CD4-positive, alpha-beta T cell treated with Interleukin-12 subunit alpha and Interleukin-12 subunit beta, for 1 hour (primary cell): ENCODE results near the gene MBTPS1.

Experiments
- DNase-seq: peaks from one replicate; pipeline ENCODE4 v3.0.0-alpha.2; 2020

The MBTPS1 gene

DNA sequence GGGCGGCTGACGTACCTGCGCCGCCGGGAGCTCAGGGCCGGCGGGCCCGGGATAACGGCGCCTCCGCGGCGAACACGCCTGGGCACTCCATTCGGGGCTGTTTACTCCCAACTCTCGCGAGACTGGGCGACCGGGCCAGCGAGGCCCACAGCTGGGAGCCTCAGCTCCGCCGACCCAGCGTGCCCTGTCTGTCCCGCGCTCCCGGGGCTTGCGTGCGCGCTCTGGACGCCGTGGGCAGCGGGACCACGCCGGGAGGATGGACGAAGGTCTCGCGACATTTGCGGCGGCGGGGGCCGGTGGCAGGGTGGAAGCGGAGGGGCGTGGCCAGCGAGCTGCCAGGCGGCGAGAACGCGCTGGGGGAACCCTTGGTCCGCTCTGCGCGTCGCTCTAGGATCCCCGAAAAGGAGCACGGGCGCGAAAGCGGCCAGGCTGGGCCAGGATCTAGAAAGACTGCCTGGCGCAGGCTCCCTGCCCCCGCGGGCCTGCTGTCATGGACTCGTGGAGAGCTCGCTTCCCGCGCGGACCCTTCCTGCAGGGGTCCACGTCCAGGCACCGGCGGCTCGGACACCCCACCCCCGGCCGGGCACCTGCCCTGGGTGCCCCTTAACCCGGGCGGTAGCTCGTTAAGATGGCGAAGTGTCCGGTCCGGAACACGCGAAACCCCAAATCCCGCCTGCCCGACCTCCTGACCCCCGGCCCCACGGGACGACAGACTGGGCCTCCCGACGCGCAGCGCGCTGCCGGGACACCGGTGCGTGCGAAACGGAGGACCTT, at the start of gene MBTPS1:
MBTPS1 (minus strand) TSS at position 223 of the 774 bp plus-strand sequence. CDS start 15,159 bp downstream, outside the sequence.
- peak; percentile 98 for DNase-seq

DNA sequence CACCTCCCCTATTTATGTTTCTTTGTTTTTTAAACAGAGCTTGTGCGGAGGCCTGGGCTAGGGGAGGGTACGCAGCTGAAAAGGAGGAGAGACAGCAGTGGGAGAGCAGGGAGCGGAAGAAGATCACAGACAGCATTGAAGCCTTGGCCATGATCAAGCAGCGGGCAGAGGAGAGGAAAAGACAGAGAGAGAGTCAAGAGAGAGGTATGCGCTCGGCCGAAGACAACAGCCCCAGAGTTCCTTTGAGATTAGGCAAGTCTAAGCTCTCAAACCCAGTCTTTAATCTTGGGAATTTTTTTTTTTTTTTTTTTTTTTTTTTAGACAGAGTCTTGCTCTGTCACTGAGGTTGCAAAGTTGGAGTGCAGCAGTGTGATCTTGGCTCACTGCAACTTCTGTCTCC, 49.0 kb upstream of the MBTPS1 start:
- DNase-seq: no peak

DNA sequence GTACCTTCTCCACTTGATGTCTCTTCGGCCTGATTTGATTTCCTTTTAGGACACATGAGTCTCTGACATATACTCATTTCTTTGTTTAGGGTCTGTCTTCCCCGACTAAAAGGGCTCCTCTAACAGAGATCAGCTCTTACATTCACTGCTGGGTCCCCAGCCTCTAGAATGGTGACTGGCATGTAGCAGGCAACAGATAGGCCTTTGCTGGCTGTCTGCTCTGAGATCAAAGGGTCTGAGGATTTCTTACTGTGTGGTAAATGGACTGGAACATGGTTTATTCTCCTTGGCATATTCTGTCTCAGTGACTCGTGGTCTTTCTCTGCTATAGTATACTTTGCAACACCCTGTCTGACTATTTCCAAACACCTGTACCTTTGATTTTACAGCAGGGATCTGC, 45.1 kb upstream of the MBTPS1 start:
- no peak for DNase-seq

DNA sequence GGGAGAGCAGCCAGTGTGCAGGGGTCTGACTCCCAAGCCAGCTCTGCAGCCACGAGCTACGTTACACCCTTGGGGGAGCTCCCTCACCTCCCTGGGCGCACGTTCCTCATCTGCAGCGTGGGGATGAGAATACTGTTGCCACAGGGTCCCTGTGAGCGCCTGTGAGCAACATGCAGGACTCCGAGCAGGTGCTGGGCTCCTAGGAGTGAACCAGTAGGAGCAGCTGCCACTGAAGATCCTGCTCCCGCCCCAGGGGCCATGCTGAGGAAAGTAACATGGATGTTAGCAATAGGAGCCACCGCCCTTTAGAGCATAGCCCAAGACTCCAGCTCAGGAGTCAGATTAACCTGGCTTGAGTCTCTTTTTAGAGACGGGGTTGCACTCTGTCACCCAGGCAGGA, 44.3 kb upstream of the MBTPS1 start:
- no peak for DNase-seq

DNA sequence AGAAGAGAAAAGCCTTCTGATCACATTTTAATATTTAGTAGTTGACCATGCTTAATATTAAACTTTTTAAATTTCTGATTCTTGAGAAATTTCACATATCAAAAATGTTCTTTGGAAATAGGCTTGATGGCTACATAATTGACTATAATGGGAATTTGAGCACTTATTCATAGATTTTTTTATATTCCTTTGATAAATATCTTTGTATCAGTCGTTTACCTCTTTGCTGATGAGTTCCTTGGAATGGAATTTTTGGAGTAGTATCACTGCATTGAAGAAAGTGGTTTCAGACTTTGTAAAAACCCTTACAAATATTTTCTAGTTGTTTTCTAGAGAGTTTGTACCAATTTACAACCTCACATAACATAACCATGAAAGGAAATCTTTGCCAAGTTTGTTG, 43.1 kb upstream of the MBTPS1 start:
- DNase-seq: no peak

DNA sequence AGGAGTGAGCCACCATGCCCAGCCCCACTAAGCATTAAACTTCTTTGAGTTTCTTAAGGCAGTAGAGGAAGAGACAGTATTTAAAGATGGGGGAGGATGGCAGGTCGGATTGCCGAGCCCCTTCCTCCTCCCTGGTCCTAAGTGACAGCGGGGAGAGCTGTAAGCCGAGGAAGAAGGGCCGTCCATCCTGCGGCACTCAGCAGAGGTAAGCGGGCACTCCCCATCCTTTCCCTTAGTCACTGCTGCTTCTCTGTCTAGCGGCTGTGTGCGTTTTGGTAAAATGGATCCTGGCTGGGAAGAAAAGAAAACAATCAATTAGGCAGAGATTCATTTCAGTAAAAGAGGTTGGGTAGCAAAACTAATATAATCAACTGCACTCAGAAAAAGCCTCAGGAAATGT, 42.3 kb upstream of the MBTPS1 start:
- no peak for DNase-seq

DNA sequence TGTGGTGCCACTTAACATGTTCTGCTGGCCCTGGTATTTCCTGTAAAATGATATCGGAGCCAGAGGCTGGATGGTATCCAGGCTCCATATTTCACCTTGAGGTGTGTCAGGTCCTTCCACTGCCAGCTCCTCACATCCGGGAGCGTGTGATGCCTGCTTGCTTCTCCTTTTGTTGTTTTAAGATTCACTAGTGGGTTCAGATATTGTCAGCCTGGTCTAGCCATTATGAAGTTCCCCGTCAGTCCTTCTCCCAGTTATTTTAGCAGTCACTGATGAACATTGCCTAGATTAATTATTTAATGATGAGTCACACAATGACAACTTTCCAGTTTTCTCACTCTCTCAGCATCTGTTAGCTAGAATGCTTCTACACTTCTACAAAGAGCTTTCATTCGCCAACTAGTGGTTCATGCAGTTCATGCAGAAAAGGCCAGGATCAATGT, 39.6 kb upstream of the MBTPS1 start:
- DNase-seq: no peak

DNA sequence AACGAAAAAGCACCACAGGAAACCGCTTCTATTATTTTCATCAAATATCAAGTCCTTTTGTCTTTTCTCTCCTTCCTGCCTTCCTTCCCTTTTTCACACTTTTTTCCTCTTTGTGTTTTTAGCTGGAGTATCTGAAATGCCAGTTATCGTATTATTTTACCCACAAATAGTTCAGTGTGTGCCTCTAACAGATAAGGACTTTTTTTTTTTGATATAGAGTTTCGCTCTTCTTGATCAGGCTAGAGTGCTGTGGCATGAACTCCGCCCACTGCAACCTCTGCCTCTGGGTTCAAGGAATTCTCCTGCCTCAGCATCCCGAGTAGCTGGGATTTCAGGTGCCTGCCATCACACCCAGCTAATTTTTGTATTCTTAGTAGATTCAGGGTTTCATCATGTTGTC, 39.0 kb upstream of the MBTPS1 start:
- DNase-seq: no peak

DNA sequence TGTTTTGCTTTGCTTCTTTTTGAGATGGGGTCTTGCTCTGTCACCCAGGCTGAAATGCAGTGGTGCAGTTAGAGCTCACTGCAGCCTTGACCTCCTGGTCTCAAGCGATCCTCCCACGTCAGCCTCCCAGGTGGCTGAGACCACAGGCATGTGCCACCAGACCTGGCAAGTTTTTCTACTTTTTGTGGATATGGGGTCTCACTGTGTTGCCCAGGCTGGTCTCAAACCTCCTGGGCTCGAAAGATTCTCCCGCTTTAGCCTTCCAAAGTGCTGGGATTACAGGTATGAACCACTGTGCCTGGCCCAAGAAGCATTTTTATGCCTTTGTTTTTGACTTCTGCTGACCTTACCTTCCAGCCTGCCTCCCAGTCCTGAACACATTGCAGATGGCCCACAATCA, 38.5 kb upstream of the MBTPS1 start:
- DNase-seq: no peak

DNA sequence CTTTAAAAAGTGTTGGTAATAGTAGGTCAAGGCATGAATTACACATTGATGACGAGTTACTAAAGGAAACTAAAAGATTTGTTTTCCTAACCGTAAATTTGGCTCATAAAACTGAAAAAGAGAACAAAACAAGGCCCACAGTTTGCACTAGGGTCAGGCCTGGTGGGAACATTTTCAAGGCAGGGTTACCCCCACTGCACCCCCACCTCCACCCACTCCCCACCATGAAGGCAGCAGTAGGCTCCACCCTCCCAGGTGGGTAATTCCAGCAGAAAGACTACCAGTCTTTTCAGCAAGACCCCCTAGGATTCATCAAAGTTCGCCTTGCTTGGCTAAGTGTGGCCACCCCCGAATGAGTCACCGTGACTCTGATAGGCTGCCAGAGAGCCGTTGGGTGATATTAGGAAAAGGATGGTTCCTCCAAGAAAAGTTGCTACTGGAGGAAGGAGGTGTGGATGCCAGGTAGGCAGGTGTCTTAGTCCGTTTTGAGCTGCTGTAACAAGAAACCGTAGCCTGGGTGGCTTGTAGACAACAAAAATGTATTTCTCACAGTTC, 37.0 kb upstream of the MBTPS1 start:
- DNase-seq: no peak

DNA sequence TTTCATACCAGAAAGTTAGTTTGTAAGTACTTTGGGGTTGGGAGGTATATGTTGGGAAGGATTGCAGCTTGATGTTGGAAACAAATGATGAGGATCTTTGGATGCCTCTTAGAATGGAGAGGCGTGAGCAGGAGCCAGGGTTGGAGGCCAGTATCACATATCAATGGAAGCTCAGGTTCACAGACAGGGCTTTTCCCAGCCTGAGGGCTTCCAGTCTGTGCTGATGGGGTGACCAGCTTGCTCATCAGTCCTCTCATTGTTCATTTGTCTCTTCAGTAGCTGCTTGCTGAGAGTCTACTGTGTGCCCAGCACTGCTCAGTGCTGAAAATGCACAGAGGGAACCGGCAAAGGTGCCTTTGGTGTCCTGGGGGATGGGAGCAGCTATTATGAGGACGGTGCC, 34.2 kb upstream of the MBTPS1 start:
- DNase-seq: no peak

DNA sequence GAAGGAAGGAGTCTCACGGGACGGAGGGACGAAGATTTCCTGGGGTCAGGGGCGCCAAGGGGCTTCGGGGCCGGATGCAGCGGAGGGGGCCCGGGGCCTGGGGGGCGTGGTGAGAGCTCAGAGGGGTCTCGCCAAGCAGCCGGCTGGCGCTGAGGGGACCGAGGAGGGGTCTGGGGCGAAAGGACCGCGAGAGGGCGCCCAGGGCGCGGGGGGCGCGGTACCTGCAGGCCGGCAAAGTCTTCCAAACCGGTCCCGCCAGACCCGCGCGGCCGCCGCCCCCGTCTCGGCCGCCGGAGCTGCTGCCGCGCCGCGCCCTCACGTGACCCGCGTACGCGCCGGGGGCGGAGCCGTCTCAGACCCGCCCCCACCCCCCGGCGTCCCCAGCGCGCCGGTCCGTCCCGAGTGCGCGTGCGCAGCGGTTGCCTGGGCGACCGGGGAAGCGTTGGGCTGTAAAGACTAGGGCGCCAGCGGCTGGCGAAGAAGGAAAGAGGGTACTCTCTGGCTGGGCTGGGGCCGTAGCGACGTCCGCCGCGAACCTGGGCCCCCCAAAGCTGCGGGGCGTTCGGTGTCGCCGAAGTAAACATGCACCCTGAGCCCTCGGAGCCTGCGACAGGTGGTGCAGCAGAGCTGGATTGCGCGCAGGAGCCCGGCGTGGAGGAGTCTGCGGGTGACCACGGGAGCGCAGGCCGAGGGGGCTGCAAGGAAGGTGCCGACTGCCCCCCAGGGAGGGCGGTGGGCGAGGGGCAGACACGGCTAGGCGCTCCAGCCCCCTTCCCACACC, 28.3 kb upstream of the MBTPS1 start, which contains the start of the genes DNAAF1 and HSDL1:
DNAAF1 (plus strand) TSS at position 450 of the 781 bp plus-strand sequence; CDS start at position 583, 133 bp downstream.
HSDL1 (minus strand) TSS at position 319 of the 781 bp plus-strand sequence. CDS start 13,856 bp downstream, outside the sequence.
- peak; percentile 94 for DNase-seq

DNA sequence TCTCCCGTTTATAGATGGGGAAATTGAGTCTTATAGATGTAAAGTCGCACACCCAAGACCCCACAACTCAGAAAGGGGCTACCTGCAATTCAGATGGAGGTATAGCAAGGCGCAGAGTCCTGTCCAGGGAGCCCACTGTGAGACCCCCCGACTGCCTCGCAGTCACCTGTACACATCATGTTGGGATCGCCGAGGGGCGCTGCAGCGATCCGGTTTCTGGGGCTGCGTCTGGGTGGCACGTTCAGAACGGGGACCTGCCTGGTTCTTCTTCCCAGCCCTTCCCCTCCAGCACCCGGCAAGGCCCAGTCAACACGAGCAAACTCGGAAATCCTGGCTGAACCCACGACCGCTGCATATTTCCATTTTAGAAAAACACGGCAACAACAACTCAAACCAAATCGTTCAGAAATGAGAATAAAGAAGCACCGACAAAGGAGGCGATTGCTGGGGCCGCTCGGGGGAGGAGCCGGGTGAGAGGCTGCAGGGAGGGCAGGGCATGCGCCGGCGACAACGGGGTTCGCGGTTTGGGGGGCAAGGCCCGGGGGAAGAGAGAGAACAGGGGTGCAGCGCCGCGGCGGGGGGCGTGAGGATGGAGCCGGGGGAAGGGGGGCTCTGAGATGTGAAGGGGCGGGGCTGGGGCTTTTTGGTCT, 27.6 kb upstream of the MBTPS1 start:
- peak; percentile 45 for DNase-seq

DNA sequence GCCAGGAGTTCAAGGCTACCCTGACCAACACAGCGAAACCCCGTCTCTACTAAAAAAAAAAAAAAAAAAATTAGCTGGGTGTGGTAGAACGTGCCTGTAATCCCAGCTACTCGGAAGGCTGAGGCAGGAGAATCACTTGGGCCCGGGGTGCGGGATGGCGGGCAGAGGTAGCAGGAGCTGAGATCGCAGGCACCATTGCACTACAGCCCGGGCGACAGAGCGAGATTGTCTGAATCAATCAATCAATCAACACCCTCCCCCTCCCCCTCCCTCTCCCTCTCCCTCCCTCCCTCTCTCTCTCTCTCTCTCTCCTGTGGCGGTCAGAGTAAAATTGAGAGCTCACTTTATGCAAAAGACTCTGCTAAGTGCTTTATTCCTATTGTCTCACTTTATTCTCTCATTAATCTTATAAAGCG, 27.1 kb upstream of the MBTPS1 start:
- peak; percentile 2 for DNase-seq

DNA sequence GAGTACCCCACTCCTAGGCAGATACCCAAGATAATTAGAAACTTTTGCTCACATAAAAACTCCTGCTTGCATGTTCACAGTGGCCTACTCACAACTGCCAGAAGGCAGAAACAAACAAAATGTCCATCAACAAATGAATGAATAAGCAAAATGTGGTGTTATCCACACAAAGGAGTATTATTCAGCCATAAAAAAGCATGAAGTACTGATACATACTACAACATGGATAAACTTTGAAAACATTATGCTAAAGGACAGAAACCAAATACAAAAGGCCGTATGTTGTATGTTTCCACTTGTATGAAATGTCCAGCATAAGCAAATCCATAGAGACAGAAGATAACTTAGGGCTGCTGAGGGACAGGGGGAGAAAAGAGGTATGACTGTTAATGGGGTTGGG, 26.3 kb upstream of the MBTPS1 start:
- DNase-seq: no peak

DNA sequence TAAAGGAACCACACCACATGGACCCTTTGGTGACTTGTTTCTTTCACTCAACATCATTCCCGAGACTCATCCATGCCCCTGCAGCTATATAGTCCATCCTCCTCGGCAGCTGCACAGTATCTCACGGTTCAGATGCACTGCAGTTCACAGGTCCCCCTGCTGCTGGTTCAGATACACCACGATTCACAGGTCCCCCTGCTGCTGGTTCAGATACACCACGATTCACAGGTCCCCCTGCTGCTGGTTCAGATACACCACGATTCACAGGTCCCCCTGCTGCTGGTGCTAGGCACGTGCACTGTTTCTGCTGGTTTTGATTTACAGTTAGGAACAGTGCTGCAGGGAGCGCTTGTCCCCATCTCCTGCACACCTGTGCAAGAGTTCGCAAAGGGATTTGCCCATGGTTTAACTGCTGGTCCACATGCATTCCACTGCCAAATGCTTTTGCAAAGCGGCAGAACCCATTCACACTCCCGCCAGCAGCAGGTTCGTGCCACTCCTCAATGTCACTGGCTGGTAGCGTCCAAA, 24.5 kb upstream of the MBTPS1 start:
- no peak for DNase-seq

DNA sequence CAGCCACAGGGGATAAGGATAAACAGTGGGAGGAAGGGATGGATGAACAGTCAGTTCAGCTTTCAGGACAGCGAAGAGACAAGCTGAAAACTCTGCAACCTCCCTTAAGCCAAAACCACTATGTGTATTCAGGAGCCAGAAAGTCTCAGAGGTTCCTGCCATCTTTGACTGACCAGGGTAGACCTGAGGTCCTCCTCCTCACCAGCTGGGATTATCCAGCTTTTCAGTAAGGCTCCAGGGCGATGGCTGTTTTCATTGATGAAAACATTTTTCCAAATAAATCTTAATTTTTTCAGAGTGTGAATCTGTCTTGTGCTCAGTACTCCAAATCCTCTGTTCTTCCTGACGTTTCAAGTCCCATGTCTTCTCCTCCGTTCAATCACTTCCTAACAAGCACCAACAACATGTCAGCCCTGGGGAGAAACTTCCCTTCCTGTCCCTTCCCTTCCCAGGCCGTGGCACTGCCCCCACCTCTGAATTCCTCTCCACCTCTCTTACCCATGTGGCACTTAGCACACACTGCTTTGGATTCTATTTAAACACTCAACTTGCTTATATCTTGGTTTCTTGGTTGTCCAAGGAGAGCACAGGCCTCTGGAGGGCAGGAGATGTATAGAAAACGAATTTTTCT, 23.0 kb upstream of the MBTPS1 start:
- DNase-seq: no peak

DNA sequence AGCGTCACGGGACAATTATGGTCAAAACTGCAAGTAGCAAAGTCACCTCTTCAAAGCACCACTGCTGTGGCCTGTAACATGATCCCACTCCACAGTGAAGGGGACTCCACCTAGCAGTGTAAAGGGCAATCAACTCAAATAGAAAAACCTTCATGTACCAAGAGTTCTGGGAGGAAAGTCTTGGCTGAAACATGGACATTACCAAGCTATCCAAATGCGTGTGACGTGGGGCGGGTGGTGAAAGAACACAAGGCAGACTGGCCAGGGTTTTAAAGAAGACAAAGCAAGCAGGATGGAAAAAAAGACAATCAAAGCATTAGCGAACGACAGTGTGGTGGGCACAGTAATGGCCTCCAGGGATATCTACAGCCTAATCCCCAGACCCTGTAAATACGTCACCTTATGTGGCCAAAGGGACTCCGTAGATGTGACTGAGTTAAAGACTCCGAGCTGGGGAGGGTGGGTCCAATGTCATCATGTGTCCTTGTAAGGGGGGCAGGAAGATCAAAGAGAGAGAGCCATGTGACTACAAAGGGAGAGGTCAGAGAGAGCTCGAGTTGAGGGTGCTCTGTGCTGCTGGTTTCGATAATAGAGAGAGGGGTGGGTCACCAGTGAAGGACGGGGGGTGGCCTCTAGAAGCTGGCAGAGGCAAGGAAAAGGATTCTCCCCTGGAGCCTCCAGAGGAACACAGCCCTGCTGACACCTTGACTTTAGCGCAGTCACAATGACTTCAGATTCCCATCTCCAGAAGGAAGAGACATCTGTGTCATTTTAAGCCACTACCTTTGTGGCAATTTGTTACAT, 22.3 kb upstream of the MBTPS1 start:
- DNase-seq: no peak

DNA sequence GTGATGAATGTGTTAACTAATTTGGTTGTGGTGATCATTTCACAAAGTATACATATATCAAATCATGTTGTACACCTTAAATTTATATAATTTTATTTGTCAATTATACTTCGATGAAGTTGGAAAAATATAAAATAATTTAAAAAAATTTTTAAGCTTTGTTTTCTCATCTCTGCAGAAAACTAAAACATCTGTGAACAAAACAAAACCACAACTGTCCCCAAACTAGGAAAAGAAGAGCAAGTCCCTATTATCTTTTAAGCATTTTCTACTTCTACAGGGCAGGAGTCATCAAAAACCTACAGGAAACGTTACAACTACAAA, 21.7 kb upstream of the MBTPS1 start:
- no peak for DNase-seq

DNA sequence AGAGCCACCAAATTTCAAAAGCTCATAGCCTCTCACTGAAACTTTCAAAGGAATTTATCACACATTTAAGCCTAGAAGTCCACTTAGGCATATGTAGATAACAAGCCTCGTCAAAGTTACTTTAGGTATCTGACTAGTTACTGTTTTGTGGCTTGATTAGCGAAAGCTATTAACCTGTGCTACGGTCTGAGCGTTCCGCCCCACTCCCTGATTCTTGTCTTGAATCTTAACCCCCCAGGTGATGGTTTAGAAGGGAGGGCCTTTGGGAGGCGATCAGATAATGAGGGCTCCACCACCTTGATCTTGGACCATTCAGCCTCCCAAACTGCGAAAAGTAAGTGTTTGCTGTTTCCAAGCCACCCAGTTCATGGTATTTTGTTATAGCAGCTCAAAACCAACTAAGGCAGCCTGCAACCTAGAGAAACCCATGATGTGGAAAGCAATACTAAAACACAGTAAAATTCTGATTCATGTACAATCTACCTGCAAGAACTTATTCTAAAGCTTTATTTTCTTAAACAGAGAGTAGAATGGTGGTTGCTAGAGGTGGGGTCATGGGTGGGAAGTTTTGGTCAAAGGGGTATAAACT, 21.1 kb upstream of the MBTPS1 start:
- DNase-seq: no peak

DNA sequence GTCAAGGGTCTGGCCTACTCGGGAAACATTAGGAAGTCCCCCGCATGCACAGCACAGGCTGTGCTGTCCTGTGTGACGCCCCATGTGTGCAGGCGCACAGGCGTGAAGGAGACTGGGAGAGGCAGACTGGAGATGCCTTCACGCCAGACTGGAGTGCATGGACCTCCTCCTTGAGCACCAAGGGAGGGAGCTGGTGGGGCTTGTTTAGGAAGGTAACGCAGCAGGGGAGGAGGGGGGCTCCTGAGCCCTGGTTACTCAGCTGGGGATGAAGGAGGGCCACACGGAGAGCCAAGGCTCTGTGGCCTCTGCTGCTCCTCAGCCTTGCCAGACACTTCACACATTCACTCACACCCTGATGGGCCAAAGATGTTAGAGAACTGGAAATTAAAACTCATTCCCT, 20.5 kb upstream of the MBTPS1 start:
- DNase-seq: no peak
